Gastrocnemius medialis (tissue), 4 donors: ENCODE results near the gene BAMBI. TPM values are rescaled to one million over a fixed set of nuclear protein-coding genes. Genes with fewer than 3 reads are reported as not detected.

Experiments used
- ATAC-seq, 2 donors: fragments of 150-250 bp; one replicate each; pipeline ENCODE4 v1.9.1; 2016
- DNase-seq, 2 donors: peaks; one replicate each; pipeline ENCODE4 v3.0.0-alpha.2; 2019
- H3K27ac ChIP-seq, 4 donors: fragments of 200-600 bp; sonication (generic); 1 replicate in 1 of 4; 2 replicates in 3 of 4; pipeline ENCODE4 v1.5.1; 2016 to 2018; ENCODE audit warnings: mild to moderate bottlenecking in 2 of 4, moderate library complexity in 1 of 4
- H3K27me3 ChIP-seq, 3 donors: fragments of 200-600 bp; sonication (generic) in 2 of 3; 1 replicate in 1 of 3; 2 replicates in 2 of 3; pipeline versions ENCODE4 v1.5.1 to v1.6.0; 2016 to 2019; ENCODE audit warnings: mild to moderate bottlenecking in 1 of 3, moderate library complexity in 1 of 3
- H3K36me3 ChIP-seq, 2 donors: fragments of 200-600 bp; sonication (generic) in 1 of 2; one replicate each; pipeline ENCODE4 v1.5.1; 2017 to 2018
- H3K4me1 ChIP-seq, 2 donors: fragments of 200-600 bp; sonication (generic) in 1 of 2; one replicate each; pipeline ENCODE4 v1.5.1; 2016 to 2017; ENCODE audit warnings: mild to moderate bottlenecking in 2 of 2
- H3K4me3 ChIP-seq, 4 donors: fragments of 200-600 bp; sonication (generic) in 3 of 4; 1 replicate in 1 of 4; 2 replicates in 3 of 4; pipeline ENCODE4 v1.5.1; 2016 to 2019; ENCODE audit warnings: mild to moderate bottlenecking in 2 of 4
- H3K9me3 ChIP-seq, 3 donors: fragments of 200-600 bp; sonication (generic) in 2 of 3; 1 replicate in 1 of 3; 2 replicates in 2 of 3; pipeline ENCODE4 v1.5.1; 2016 to 2019
- CTCF ChIP-seq, 5 experiments: fragments of 450-650 bp in 3 of 5; fragments of 200-600 bp in 2 of 5; sonication (generic) in 2 of 5; IDR thresholded peaks in 4 of 5; conservative IDR thresholded peaks in 1 of 5; 1 replicate in 4 of 5; 2 replicates in 1 of 5; pipeline ENCODE4 v1.5.1; 2016 to 2019; ENCODE audit warnings: antibody characterized with exemption in 5 of 5, mild to moderate bottlenecking in 3 of 5, moderate library complexity in 3 of 5
- POLR2A ChIP-seq, 2 donors: fragments of 450-650 bp; IDR thresholded peaks; one replicate each; pipeline ENCODE4 v1.6.1; 2017; ENCODE audit warnings: antibody characterized with exemption in 2 of 2, mild to moderate bottlenecking in 2 of 2, moderate library complexity in 2 of 2
- in situ Hi-C, 4 donors: fragments of 200-750 bp; cut with MboI; loops; one replicate each; pipeline versions ENCODE4 v1.15.0 to v1.8.0; 2017; ENCODE audit warnings: low sequenced_read_pairs in 4 of 4
- intact Hi-C: fragments of 100-400 bp; cut with DNase I; formaldehyde crosslinking; loops from one replicate; pipeline ENCODE4 v1.15.1; 2023; ENCODE audit warnings: low total_unique reads
- total RNA-seq, 4 donors: library from RNA; depleted of rRNA; stranded (reverse); fragments of >200 nt; gene quantifications; one replicate each; pipeline versions ENCODE4 v1.1.0 to v1.2.3, GENCODE V29; 2016

BAMBI gene
- total RNA-seq, 4 donors from 2014 or later: 0.31 to 1.8 (median 0.82) TPM; not detected in 1

GRCh38 chr10:28710202-28710886 lies 33.0 kb downstream of the BAMBI start:
- intact Hi-C loops: no loop called here

GRCh38 chr10:28711041-28711440 lies 33.7 kb downstream of the BAMBI start:
- in situ Hi-C loops: no loop called here

More at GRCh38 chr10:28710202-28710886, 33.0 kb downstream of the BAMBI start:
- in situ Hi-C loops: no loop called here
- Histone ChIP-seq H3K36me3 (no peaks in the 10 kb centered on the region), H3K9me3 (no peaks in the 10 kb centered on the region), H3K27ac (no peak overlapping the region), H3K4me3 (no peak overlapping the region), H3K4me1 (no peaks in the 10 kb centered on the region), H3K27me3 (no peaks in the 10 kb centered on the region)
- no peak for TF ChIP-seq POLR2A (IDR thresholded peaks at IDR 0.05)
- TF ChIP-seq CTCF (IDR thresholded peaks at IDR 0.05 in 4 of 5, conservative IDR thresholded peaks at IDR 0.05 in 1 of 5): no peak
- ATAC-seq (no peak), DNase-seq (no peak)

GRCh38 chr10:28711776-28712175 lies 34.5 kb downstream of the BAMBI start:
- Histone ChIP-seq H3K4me1 (no peaks in the 10 kb centered on the region), H3K36me3 (no peaks in the 10 kb centered on the region), H3K4me3 (no peak overlapping the region), H3K27me3 (no peaks in the 10 kb centered on the region), H3K27ac (no peak overlapping the region), H3K9me3 (no peaks in the 10 kb centered on the region)
- DNase-seq (no peak), ATAC-seq (no peak)
- no peak for TF ChIP-seq POLR2A (IDR thresholded peaks at IDR 0.05)
- no peak for TF ChIP-seq CTCF (IDR thresholded peaks at IDR 0.05 in 4 of 5, conservative IDR thresholded peaks at IDR 0.05 in 1 of 5)
- in situ Hi-C loops (no loop called here), intact Hi-C loops (no loop called here)

More at GRCh38 chr10:28711041-28711440, 33.7 kb downstream of the BAMBI start:
- no peak overlapping the region for H3K4me3 ChIP-seq
- ATAC-seq (no peak), DNase-seq (no peak)
- no peak for TF ChIP-seq CTCF (IDR thresholded peaks at IDR 0.05 in 4 of 5, conservative IDR thresholded peaks at IDR 0.05 in 1 of 5)
- H3K27me3 ChIP-seq: no peaks in the 10 kb centered on the region
- no peaks in the 10 kb centered on the region for H3K36me3 ChIP-seq
- H3K9me3 ChIP-seq: no peaks in the 10 kb centered on the region
- H3K27ac ChIP-seq: no peak overlapping the region
- H3K4me1 ChIP-seq: no peaks in the 10 kb centered on the region
- intact Hi-C loops: no loop called here

GRCh38 chr10:28713626-28714352 lies 36.5 kb downstream of the BAMBI start:
- Histone ChIP-seq H3K27ac (no peak overlapping the region), H3K9me3 (no peaks in the 10 kb centered on the region), H3K36me3 (no peaks in the 10 kb centered on the region), H3K27me3 (no peaks in the 10 kb centered on the region), H3K4me3 (no peak overlapping the region), H3K4me1 (no peaks in the 10 kb centered on the region)
- TF ChIP-seq POLR2A (IDR thresholded peaks at IDR 0.05) (no peak), CTCF (IDR thresholded peaks at IDR 0.05 in 4 of 5, conservative IDR thresholded peaks at IDR 0.05 in 1 of 5) (no peak)
- DNase-seq (no peak), ATAC-seq (no peak)
- in situ Hi-C loops (no loop called here), intact Hi-C loops (no loop called here)
